DOHH2 (cell line): ENCODE data around the gene ROBO1.

Source experiments
- CTCF ChIP-seq: fragments of 200-600 bp; sonication (generic); IDR thresholded peaks from one replicate; pipeline ENCODE4 v1.5.1; 2014; ENCODE audit warnings: antibody characterized with exemption, mild to moderate bottlenecking, low read depth, low read length; ENCODE audit not compliant: poor library complexity, severe bottlenecking
- EZH2phosphoT487 ChIP-seq: fragments of 200-600 bp; sonication (generic); IDR thresholded peaks from 2 replicates; pipeline ENCODE4 v1.6.1; 2017; ENCODE audit warnings: borderline replicate concordance, mild to moderate bottlenecking, antibody characterized with exemption, low read length, moderate library complexity, mixed read lengths

- TF ChIP-seq CTCF (no peak), EZH2phosphoT487 (no peak)
Observed at GRCh38 chr3:79215286-79215685, 552.5 kb downstream of the ROBO1 start.
